DMS153 (cell line): ENCODE measurements around the gene MEGF6.

Experiments used
- DNase-seq: peaks from one replicate; lab custom pipeline; 2025; lab: John Stamatoyannopoulos, UW

MEGF6 gene

DNA sequence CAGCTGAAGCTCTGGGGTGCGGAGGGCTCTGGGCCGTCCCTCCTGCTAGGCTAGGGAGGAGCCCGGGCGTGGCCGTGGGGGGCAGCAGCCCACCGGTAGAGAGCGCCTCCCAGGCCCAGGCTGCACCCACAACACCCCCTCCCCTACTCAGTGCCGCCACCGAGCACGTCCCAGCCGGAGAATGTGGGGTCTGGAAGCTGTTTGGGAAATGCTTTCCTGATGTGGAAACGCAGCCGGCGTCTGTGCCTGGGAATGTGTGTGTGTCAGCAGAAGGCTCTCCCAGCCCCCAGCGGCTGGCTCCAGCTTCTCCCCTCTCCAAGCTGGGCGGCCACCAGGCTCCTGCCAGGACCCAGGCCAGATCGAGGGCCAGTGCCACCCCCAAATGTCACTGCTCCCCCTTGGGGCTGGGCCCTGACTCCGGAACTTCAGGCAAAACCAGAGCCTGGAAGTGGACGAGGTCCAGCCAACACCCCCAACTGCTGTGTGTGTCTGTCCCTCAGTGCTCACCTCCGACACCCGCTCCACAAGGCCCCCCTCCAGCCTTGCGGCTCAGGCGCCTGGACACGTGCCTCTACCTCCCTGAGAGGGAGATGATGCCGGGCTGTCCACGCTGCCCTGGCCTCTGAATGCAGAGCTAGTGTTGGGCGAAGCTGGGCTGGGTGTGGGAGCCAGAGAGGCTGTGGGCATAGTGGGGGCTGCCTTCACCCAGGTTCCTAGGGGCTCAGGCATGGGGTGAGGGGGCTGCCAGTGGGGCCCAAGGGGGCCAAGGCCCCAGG is 74.7 kb downstream of the MEGF6 start:
- DNase-seq, result no peak

DNA sequence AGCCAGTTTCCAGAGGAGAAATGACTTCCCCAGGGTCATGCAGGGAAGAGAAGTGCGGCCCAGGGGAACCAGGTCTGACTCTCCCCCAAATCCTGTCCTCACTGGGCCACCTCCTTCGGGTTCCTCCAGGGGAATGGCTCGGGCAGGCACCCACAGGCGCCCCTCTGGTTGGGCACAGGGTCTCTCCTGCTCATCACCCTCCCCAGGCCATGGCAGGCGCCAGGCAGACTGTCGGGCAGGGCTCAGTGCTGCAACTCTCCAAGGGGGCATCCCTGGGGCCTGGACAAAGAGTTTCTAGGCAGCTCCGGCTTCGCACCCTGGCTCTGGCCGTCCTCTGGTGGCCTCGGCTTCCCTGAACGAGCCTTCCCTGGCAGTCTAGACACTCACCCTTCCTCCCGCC is 75.6 kb downstream of the MEGF6 start:
- DNase-seq, result no peak

DNA sequence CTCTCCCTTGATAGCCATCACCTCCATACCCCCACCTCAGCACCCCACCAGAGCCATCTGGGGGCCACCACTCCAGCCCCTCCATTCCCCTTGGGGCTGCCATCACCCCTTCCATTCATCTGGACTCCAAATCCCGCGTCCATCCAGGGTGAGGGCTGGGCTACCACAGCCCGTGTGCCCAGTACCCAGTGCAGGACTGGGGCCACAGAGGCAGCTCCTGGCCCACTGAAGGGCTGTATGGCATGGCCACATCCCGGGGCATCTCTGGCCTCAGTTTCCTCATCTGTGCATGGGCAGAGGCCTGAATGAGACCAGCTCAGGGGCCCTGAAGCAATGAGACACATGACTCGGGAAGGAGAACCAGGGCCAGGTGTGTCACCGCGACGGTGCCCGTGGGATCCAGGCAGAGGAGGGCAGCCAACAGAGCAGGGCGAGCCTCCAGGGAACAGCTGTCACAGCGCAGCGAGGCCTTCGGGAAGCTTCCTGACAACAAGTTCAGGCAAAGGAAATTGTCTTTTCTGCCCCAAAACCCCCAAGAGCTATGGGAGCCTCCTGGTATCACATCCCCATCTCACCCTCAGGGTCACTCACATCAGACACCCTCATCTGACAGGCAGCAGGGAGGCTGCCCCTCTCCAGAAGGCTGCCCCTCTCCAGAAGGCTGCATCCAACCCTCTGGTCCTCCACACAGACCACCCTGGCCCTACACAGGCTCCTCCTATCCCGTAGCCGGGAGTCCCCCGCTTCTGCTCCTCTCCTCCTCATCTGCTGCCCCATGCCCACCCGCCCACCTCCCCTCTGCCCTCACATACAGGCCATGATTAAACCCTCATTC is 76.3 kb downstream of the MEGF6 start:
- DNase-seq, result no peak

DNA sequence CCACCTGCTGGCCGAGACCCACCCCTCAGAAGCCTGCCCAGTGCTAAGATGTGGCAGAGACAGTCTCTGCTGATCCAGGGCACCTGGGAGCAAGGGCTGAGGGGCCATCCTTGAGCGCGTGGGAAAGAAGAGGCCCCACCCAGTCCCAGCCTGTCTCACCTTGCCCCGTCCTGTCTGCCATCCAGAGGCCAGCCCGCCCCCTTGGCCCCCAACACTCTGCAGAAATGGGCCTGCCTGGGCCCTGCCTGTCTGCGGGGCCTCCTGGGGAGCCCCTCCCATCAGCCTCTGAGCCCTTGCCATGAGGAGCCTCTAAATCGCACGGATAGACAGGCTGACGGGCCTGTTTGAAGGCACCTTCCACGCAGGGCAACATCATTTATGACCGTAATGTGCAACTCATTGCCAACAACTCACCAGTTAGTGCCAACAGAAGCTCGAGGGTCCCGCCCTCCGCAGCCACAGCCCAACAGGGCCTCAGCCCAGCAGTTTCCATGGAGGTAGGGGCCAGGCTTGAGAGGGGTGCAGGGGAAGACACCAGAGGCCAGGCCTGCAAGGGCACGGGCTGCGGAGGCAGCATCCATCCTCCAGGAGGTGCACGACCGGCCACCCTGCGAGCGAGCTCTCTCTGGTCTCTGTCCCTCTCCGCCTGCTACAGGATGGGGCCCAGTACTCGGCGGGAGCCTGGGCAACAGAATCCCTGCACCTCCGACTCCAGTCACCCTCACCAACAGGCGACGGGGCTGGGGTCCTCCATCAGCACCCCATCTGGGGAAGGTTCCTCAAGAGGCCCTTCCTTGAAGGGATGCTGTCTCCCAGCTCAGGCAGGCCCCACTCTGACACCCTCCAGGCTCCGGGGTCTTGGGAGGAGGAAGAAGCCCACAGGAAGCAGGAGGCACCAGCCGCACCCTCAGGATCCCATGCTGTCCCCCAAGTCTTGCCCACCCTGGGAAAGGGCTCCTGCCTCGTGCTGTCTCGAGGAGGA is 78.0 kb downstream of the MEGF6 start:
- DNase-seq, result no peak

DNA sequence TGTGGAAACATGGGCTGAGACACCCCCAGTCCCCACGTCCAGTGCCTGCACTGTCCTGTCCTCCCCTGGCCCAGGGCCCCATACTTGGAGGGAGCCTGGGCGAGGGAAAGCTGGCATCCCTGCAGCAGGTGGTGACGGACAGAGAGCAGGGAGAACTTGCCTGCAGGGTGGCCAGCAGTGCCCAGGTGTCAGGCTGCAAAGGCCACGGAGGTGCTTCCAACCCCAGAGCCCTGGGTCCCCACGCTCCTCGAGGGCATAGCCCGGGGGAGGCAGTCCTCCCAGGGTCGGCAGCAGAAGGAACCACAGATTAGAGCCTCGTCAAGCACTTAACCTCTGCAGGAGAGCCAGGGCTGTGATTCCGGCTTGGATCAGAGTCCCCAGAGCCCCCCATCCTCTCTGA is 79.4 kb downstream of the MEGF6 start:
- DNase-seq, result no peak

DNA sequence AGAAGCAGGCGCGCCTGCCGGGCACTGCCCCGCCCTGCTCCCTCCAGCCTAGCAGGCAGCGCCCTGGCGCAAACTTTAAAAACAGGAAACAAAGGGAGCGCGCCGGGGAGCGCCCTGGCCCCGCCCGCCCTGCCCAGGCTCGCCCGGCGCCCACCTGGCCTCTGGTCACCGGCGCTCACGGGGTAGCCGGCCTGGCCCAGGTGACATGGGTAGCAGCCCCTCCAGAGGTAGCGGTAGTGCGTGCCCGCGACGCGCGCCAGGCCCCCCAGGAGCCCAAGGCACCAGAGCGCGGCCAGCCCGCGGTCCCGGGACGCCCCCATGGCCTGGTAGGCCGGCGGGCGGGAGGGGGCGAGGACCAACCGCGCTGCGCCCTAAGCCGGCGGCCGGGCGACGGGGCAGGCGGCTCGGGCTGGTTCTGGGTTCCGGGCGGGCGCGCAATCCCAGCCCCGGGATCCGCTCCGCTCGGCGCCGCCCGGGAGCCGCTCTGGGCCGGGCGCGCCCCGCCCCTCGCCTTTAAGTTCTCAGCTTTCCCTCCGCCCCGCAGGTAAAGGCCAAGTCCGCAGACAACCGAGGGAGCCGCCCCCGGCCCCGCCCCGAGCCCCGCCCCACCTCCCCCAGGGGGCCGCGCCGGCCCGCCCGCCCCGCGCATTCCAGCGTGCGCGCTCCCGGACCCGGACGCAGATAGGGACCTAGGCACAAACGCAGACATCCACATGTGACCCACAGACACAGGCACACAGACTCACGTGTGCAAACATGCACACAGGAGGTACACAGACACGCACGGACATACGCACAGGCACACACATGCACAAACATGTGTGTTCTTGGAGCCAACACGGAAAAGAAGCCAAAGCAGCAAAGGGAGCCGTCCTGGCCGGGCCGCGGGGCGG is 80.1 kb downstream of the MEGF6 start:
- DNase-seq, result peak; percentile 20

DNA sequence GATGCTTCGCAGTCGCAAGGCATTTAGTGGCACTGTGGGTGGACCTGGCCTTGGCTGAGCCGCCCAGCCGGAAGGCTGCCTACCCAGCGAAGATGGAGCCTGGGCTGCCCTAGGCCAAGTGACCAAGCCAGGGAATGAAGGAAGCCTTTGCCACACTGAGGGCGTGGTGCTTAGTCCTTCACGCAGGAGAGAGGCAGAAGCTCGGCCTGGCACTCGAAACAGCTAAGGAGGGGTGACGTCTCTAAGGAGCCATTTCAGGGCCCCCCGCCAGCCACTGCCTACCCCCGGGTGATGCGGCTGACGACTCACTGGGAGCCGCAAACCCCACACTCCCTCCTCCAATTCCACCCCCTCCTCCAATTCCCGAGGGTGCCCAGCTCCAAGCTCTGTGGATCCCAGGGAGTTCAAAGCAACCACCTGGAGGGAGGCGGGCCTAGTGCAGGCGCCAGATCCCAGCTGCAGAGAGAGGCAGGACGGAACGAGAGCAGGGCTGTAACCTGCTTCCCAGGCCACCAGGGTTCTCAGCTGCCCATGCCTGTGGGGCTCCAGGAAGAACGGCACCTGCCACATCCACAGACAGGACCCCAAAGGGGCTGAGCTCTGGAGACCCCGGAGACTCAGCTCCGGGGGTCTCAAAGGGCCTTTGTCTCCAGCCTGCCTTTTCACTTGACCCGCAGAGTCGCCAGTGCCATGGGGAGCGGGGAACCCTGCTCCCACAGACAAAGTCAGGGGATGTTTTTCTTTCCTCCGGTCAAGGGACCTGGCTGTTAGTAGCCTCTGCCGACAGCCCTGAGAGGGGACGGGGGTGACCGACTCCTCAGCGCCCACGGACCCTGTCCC is 81.0 kb downstream of the MEGF6 start:
- DNase-seq, result peak; percentile 10

DNA sequence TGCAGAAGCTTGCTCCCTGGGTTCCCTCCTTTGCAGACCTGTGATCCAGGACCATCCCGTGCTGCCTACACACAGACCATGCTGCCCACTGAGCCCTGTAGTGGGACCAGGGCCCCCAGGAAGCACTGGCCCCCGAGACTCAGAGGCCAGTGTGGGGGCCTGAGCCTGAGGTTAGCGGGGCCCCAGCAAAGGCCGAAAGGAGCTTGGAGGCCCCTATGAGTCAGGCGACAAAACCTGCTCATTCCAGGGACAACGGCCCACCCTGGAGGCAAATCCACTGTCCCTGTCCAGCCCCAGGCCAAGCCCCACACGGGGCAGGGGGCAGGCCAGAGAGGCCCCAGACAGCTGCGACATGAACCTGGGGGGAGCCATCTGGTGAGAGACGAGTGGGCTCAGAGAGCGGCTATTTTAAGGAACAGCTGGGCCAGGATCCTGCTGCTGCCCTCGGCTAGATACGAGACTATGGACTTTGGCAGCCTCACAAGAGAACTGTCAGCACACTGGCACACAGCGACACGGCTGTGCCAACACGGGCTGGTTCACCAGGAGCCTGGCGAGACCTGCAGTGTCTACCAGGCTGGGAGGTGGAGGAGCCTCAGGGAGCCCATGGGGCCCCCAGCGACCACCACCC is 82.1 kb downstream of the MEGF6 start:
- no peak for DNase-seq

DNA sequence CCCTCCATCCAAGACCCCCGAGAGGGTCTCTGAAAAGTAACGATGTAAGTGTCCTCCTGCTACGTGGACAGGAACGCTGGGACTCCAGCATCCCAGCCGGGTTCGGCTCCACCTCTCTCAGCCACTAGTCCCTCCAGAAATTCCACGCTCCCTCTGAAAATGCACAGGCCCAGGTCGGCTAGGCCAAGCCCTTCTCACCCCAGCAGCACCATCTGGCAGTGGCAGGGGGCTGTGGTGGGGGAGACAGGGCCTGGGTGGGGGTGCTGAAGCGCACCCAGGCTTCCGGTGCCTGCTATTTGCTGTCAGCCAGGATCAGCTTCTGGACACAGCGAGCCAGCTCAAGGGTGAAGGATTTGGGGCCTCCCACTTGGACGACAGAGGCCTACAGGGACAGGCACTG is 83.5 kb downstream of the MEGF6 start:
- DNase-seq, result no peak

- no peak for DNase-seq
These were observed 85.5 kb downstream of the MEGF6 start for GRCh38 chr1:3525551-3526482.

GRCh38 chr1:3524556-3525203 is 86.6 kb downstream of the MEGF6 start:
- no peak for DNase-seq

- DNase-seq, result no peak
These were observed 87.3 kb downstream of the MEGF6 start for GRCh38 chr1:3523980-3524379.

- DNase-seq, result no peak
These were observed 88.6 kb downstream of the MEGF6 start for GRCh38 chr1:3522564-3523265.

DNA sequence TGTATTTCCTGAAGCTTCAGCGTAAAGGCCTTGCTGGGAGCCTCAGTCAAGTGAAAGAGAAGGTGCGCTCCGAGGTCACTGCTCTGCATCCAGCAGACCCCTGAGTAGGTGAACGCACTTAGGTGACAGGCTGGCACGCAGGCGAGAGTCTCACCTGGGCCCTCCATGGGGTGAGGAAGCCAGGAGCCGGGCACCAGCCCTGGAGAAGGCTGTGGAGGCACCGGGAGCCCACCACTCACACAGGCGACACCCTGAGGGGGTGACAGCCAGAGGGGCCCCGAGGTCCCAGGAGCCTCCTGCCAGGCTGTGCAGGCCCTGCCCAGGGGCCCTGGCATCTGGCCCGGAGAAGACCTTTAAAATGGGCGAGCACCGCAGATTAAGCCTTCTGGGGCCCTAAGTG is 89.2 kb downstream of the MEGF6 start:
- DNase-seq, result no peak

- DNase-seq, result no peak
These were observed 89.9 kb downstream of the MEGF6 start for GRCh38 chr1:3521426-3521825.

- DNase-seq, result no peak
These were observed 90.6 kb downstream of the MEGF6 start for GRCh38 chr1:3520419-3521378.
